Measurements from ENCODE around the gene TMEM175. TPM values are rescaled to one million over a fixed set of nuclear protein-coding genes. Genes with fewer than 3 reads are reported as not detected.

TMEM175 gene
- total and polyA plus RNA-seq, 2 of the 4 experiments (the other 2 are of a cell fraction), result 7.7 to 41.9 TPM

DNA sequence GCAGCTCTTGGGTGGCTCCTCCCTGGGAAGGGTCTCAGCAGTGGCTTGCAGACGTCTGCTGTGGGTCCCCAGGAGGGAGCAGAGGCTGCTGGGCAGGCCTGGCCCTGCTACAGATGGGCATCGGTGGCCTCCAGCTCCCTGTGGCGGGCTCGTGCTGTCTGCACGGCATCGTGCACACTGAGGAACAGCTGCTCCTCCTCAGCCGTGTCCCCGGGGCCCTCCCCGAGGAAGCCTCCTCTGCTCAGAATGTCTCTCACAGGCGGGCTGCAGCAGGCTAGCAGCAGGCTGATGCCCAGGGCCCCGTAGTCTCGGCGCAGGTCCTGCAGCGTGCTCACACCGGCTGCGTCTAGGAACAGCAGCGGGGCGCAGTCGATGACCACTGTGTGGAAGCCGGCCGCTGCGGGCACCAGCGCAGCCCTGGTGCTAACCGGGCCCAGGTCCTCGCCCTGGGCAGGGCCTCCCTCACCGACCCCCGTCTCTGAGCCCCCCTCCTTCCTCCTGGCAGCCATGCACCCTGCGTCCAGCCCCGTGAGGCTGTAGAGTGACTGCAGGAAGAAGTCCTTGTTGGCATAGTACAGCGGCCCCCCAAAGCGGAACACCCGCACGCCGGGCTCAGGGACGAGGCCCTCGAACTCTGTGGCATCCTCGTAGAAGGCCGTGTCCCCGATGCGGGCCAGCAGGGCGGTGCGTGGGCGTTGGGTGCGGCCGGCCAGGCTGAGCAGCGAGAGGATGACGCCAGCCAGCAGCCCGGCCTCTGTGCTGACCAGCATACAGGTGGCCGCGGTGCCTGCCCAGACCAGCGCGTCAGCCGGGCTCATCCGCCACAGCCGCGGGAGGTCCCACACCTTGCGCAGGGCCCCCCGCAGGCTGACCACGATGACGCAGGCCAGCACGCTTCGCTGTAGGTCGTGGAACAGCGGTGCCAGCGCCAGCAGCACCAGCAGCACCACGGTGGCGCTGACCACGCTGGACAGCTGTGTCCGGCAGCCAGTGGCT lies 56.8 kb downstream of the TMEM175 start:
- H3K4me2 ChIP-seq (ENCODE audit: low read depth, low read length), result no peak overlapping the region
- no peaks in the 10 kb centered on the region; the same call in 1 of the 2 replicates for H4K20me1 ChIP-seq (ENCODE audit: insufficient read depth, low read length)
- no peak overlapping the region for H2AK9ac ChIP-seq (replicated peaks; ENCODE audit: low read depth, low read length, poor library complexity)
- dilution Hi-C loops (cut with HindIII; ENCODE audit: low sequenced_read_pairs, unreplicated experiment) (no loop called here), intact Hi-C loops (cut with micrococcal nuclease) (no loop called here), in situ Hi-C loops (cut with MboI; ENCODE audit: low sequenced_read_pairs) (no loop called here)
- H3K79me1 ChIP-seq (ENCODE audit: low read depth in 1 of 2, low read length in 2 of 2), result peaks cover 5 to 38% of the 10 kb centered on the region in 2 experiments; a peak in 1 of 4 replicates
- TF ChIP-seq, protein P1, sequence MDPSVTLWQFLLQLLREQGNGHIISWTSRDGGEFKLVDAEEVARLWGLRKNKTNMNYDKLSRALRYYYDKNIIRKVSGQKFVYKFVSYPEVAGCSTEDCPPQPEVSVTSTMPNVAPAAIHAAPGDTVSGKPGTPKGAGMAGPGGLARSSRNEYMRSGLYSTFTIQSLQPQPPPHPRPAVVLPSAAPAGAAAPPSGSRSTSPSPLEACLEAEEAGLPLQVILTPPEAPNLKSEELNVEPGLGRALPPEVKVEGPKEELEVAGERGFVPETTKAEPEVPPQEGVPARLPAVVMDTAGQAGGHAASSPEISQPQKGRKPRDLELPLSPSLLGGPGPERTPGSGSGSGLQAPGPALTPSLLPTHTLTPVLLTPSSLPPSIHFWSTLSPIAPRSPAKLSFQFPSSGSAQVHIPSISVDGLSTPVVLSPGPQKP (IDR thresholded peaks at IDR 0.05; ENCODE audit: borderline replicate concordance, low read depth, low read length), result no peak
- no peak for TF ChIP-seq RAD21 (IDR thresholded peaks at IDR 0.05; ENCODE audit: low read length)
- no peak overlapping the region for H2BK120ac ChIP-seq (ENCODE audit: low read depth, low read length)
- H3K4me1 ChIP-seq (ENCODE audit: control insufficient read depth, insufficient read depth, low read length), result peaks cover 10% of the 10 kb centered on the region; the same call in 1 of the 2 replicates
- H3K14ac ChIP-seq (replicated peaks; ENCODE audit: low read depth, low read length), result no peak overlapping the region
- H3K27ac ChIP-seq (ENCODE audit: insufficient read depth, low read length), result no peak overlapping the region
- H3K4ac ChIP-seq (ENCODE audit: low read depth, low read length), result no peak overlapping the region
- ChIA-PET CTCF (no interaction called here), POLR2A (ENCODE audit: unreplicated experiment) (no interaction called here)
- H3K36me3 ChIP-seq (ENCODE audit: control insufficient read depth, insufficient read depth, low read length), result peaks cover 9% of the 10 kb centered on the region; the same call in 1 of the 2 replicates
- no peak overlapping the region for H2BK15ac ChIP-seq (ENCODE audit: low read depth, low read length)
- H4K8ac ChIP-seq (ENCODE audit: low read depth in 2 of 2, low read length in 2 of 2), result no peak overlapping the region
- no peaks in the 10 kb centered on the region; the same call in 1 of the 2 replicates for H3K9me1 ChIP-seq (ENCODE audit: insufficient read depth, low read length)
- H3K27me3 ChIP-seq (ENCODE audit: control insufficient read depth, insufficient read depth, low read length), result no peaks in the 10 kb centered on the region
- no peak overlapping the region for H2BK20ac ChIP-seq (ENCODE audit: low read depth, low read length)
- no TSS peak for BruUV-seq (replicated peaks)
- H3K9ac ChIP-seq (ENCODE audit: low read depth, low read length), result no peak overlapping the region
- 88% methylated on average over 47 of the region's 69 CpGs; no CpG with 5 or more reads in 1 of the 2 experiments for WGBS, 2 experiments (ENCODE audit: extremely low coverage in 2 of 2, insufficient read length in 1 of 2)
- DNase-seq (no peak), ATAC-seq (ENCODE audit: low read depth) (no peak)
- H3K56ac ChIP-seq (ENCODE audit: extremely low read depth, insufficient read depth, low read length), result no peak overlapping the region
- H3K4me3 ChIP-seq (ENCODE audit: insufficient read depth, low read depth, low read length), result no peak overlapping the region
- H3K23ac ChIP-seq (ENCODE audit: low read depth, low read length), result no peak overlapping the region
- H2AFZ ChIP-seq (replicated peaks; ENCODE audit: low read length, poor library complexity), result no peak overlapping the region
- H2BK5ac ChIP-seq (ENCODE audit: low read depth, low read length, poor library complexity, severe bottlenecking), result no peak overlapping the region
- H2AK5ac ChIP-seq (ENCODE audit: low read depth, low read length), result no peak overlapping the region
- H4K91ac ChIP-seq (ENCODE audit: insufficient read depth, low read depth, low read length), result no peak overlapping the region
- H3K9me3 ChIP-seq (ENCODE audit: control insufficient read depth, insufficient read depth, low read length), result no peaks in the 10 kb centered on the region
- H4K5ac ChIP-seq (ENCODE audit: low read depth, low read length), result no peak overlapping the region
- no peak overlapping the region for H3K18ac ChIP-seq (ENCODE audit: low read depth, low read length)
